Mucosa of gallbladder (tissue), 1 donor: Measurements from ENCODE around the gene HDAC4. TPM values are rescaled to one million over a fixed set of nuclear protein-coding genes. Genes with fewer than 3 reads are reported as not detected.
"Not testable (repeated sequence)": the region's sequence is repeated elsewhere in the genome, so short reads cannot be mapped to it uniquely, and the experiment has no call there.

Experiments used
- DNase-seq: peaks from one replicate; pipeline ENCODE4 v3.0.0-alpha.2; 2020; ENCODE audit warnings: low spot score
- total RNA-seq: library from RNA; stranded (reverse); gene quantifications from one replicate; pipeline ENCODE4 v1.2.1, GENCODE V29; 2021
- donor health status: DM: no; HTN: no; CAD: no.

The HDAC4 gene
- total RNA-seq: 103 TPM

DNA sequence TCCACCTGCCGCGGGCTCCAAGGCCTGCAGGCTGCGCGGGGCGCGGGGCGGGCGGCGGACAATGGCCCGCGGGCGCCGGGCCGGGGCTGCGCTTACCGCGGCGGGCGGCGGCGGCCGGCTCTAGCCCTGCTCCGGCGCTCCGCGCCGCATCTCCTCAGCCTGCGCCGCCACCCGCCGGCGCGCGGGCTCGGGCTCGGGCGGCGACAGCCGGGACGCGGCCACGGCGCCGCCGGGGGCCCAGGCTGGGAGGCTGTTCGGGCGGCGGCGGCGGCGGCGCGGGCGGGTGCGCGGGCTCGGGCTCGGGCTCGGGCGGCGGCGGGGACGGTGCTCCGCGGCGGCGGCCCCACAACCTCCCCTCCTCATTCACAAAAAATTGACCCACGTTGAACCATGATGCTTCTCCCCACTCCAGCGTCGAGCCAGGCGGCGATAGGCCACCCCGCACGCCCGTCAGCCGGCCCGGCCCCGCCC lies at the start of gene HDAC4:
Gene HDAC4, minus strand, starts transcription at position 425 of the 471 bp plus-strand sequence. CDS start 48,321 bp downstream, outside the sequence.
- no peak for DNase-seq

DNA sequence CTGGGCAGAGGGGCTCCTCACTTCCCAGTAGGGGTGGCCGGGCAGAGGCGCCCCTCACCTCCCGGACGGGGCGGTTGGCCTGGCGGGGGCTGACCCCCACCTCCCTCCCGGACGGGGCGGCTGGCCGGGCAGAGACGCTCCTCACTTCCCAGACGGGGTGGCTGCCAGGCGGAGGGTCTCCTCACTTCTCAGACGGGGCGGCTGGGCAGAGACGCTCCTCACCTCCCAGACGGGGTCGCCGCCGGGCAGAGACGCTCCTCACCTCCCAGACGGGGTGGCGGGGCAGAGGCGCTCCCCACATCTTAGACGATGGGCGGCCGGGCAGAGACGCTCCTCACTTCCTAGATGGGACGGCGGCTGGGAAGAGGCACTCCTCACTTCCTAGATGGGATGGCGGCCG lies 48.6 kb upstream of the HDAC4 start:
- not testable (repeated sequence) for DNase-seq

DNA sequence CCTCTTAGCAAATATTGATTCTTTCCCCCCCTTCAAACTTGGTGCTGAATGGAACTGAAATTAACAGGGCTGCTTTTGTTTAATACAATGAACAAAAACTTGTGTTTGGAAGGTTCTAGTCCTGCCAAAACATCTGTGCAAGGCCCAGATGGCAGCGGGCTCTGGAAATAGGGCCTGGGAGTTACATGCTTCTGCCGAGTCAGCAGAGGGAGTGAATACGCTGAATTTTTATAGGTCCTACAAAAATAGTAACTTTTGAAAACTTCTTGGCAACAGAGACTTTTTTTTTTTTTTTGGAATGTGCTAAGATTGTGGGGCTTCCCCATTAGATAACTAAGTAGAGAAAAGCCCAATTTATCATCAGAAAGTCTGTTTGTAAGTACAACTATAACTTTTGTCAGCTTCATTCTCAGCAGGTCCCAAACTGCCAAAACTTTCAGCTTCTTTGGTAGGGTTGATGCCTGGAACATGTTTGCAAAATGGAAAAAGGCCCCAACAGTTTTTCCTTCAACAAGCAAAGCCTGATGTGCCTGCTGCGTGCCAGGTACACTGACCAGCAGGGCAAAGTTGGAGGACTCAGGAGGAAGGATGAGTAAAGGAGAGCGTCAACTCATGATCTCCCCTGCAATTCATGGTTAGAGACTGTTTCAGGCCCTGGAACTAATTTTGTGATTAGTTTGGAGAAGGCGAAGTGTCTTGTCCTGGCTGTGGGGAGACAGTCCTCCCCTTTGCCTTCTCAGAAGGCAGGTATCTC lies 45.1 kb upstream of the HDAC4 start:
- peak; percentile 32 for DNase-seq

DNA sequence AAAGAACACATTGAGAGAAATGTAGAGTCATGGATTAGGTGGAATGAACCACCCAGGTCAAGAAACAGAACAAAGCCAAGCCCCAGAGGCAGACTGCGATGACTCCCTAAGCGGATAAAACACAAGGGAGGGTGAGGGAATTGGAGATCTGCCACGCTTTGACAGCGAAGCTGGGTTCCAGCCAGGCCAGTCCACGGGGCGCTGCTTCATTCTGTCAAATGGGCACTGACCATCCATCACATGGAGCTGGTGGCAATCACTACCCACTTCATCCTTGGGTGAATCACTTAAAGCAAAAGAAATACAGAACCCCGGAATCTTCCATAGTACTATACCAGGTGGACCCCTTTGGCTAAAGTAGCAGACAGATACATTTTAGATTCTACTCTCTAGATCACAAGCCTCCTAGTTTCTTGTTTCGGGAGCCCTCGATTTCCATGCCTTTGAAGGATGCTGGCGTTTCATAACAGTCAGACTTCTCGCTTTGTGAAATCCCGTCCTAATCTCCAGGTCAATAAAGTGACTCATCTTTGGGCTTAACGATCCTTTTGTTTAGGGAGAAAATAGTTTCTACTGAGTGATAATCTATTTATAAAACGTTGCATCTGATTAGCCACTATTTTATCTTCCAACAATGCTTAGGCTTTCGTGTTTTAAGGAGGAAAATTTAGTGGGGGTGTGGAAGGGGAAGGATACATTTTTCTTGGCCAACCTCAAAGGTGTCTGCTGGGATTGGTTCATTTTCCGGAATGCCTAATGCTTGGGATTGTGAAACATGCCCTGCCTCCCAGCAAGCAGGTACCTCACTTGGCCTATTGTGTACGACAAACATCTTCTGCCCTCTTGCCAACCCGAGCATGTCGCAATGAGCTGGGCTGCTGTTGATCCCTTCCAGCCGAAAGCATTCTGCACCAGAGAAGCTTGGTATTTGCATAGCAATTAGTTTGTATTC lies 44.1 kb upstream of the HDAC4 start:
- peak; percentile 78 for DNase-seq

DNA sequence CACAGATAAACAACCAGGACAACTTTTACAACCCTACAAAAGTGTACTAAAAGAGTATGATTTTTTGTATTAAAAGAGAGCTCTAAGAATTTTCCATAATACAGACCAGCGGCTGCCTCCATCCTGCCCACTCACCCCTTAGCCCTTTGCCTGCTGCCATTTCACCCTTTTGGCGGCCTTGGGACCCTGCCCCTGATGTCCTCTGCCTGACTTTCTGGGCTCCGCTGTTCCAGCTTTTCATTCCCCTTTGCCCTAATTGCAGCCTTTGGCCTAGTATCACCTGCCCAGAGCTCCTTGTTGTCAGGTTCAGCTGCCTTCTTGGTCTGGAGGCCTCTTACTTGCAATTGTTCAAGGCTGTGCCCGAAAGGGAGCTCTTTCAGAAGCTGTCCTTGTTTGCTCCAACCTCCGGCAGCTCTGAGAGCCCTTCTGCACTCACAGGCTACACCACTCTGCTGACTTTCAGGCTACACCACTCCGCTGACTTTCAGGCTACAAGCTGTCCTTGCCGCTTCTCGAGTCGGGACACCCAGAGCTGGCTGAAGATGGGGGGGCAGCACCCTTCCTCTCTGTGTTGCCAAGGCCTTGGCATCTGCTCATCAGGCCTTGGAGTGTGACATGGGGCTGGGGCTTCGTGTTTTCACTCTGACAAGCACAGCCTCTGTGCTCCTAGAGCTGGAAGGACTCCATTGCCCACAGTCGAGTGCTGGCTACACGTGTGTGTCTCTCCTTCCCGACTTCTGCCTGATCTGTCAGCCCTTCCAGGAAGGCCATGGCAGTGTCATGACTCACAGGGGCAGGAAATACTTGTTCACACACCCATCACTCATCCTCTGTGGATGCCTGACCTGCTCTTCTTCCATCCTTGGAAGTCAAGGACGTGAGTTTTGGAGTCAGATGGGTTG lies 43.1 kb upstream of the HDAC4 start:
- no peak for DNase-seq

DNA sequence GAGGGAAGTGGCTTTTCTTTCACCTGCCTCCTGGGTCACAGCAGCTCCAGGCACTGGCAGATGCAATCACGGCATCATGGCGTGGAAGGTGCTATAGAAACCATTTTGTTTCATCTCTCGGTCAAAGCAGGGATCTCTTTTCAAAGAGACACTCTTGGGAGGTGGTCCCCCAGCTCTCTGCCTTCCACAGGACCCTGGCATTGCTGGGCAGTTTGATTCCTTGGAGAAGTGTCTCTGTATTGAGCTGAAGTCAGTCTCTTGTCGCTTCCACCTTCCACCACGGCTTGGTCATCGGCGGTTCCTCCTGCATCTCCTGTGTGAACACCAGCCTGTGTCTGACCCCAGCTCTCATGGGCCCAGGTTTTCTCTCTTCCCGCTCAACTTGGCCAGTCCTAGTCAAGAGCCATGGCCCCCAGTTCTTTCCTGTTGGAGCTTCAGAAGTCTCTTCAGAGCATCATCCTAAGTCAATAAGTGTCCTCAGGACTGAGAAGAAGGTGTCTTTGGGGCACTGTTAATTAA lies 42.3 kb upstream of the HDAC4 start:
- DNase-seq: no peak

DNA sequence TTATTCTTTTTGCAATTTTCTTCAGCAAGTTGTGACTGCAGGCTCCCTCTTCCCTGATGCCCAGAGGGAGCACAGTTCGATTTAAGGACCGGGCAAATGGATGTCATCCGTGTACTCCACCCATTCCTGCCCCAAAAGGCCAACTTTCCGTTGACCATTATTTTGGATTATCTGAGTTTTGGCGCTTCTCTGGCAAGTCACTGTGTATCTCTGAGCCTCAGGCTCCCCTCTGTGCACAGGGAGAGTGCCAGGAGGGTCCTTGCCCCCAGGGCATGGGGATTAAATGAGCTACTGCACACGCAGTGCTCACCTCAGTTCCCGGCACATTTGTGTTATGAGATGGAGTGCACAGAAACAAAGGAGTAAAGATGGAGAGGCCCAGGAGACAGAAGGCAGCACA lies 41.4 kb upstream of the HDAC4 start:
- DNase-seq: no peak

DNA sequence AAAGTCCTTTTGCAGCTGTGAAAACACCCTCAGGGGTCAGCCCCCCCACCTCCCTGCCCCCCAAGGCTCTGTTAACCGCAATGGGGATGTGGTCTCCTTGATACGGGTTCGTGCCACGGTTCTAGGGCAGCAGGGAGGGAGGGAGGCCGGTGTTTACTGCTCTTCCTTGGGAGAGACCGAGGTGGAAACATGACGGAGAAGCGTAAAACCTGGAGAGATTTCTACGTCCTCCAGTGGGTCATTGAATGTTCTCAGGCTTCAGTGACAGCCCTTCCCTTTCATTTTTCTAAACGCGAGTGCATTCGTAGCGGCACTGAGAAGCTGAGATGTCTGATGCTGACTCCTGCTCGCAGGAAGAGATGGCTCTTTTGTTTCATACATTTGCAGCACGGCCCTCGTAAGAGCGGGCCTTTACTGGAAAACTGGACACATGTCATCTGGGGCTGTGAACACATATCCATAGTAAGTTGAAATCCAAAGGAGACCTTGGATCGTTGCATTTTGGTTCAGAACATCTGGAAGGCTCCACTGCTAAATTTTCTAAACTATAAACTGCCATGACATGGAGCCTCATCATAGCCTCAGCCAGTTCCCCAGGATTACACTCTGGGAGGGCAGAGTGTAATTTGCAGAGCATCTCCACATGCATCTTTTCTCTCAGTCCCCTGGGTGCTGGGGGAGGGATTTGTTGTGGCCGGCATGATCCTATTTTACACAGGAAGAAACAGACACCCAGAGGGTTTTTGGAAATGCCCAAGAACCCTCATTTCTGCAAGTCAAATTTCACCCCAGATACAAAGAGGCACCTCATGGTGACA lies 40.6 kb upstream of the HDAC4 start:
- no peak for DNase-seq

DNA sequence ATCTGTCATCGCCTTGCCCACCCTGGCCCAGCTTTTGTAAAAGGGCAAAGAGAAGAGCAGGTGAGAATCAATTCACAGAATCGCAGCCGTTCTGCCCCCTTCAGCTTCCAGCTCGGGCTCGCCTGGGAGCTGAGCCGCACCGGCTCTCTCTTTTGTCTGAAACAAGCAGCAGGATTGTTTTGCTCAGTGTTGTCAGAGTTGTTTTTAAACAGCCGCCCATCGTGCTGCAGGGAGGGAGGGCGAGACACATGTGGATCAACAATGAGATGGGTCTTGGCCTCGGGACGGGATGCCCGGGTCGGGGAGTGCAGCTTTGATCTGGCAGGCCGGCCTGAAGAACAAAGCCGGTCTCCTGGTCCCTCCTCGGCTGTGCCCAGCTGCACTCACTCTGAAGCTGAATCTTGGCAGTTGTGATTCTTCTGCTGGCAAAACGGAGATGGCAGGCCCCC lies 39.7 kb upstream of the HDAC4 start:
- DNase-seq: no peak

DNA sequence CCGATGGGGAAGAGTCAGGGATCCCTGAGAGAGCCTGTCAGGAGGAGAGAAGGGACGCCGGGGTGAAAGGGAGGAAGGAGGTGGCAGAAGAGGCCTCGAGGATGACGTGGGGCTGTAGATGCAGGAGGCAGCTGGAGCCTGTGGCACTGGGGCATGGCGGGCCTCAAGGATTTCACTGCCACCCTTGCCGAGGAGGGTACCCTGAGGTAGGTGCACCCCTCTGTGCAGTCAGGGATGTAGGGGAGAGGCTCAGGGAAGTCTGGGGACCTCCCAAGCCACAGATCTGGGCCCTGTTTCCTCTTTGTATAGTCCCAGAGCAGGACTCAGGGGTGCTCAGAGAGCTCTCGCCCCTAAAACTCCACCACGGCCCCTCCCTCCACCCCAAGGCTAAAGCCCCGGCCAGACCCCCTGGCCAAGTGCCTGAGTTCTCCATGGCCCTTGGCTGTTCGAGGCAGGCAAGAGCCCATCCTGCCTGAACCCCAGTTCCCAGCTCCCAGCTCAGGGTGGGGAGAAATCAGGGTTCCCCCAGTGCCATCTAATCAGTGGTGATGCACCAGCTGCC lies 39.0 kb upstream of the HDAC4 start:
- no peak for DNase-seq

DNA sequence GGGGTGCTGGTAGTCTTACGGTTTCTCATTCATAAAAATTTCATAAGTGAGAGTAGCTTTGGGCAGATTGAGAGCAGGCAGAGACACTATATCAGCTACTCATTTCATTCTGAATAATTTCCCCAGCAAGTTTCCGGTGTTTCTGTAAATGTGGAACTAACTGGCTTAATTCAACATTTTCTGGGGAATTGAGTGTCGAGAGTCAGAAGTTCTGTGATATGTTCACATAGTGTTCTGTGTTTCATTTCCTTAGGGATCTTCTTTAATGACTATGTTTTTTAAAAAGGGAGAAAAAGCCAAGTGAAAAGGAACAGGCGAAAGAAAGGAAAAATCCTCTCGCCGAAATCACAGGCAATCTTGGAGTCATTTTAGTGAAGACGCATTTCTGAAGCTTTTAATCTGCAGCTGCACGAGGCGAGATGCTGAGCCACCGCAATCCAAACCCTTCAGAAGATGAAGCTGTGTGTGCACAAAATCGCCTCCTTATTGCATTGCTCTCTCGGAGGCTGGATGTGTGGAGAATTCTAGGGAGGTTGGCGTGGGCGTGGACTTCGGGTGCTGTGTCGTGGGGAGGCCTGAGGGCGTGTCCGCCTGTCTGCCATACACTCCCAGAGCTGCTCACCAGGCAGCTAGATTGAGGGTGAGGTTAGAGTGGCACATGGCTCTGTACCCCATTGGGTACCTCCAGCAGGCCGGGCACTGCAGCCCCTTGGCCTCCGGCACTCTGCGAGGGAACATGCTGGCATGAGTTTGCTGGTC lies 38.4 kb upstream of the HDAC4 start:
- DNase-seq: no peak

DNA sequence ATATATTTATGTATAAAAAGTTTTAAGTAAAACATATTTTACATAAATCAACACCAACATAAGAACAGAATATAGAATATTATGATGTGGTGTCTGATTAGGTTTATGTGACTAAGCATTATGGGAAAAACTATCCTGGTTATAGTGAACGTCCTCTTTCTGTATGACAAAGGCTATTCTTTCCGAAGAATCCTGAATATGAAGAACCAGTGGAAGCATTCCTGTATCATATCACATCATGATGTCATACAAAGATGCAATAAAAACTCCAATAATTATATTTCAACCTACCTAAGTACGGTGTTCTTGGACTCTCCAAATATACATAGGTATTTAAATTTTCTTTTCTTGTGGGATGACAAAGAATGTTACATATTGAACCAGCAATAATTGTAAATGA lies 37.5 kb upstream of the HDAC4 start:
- no peak for DNase-seq

DNA sequence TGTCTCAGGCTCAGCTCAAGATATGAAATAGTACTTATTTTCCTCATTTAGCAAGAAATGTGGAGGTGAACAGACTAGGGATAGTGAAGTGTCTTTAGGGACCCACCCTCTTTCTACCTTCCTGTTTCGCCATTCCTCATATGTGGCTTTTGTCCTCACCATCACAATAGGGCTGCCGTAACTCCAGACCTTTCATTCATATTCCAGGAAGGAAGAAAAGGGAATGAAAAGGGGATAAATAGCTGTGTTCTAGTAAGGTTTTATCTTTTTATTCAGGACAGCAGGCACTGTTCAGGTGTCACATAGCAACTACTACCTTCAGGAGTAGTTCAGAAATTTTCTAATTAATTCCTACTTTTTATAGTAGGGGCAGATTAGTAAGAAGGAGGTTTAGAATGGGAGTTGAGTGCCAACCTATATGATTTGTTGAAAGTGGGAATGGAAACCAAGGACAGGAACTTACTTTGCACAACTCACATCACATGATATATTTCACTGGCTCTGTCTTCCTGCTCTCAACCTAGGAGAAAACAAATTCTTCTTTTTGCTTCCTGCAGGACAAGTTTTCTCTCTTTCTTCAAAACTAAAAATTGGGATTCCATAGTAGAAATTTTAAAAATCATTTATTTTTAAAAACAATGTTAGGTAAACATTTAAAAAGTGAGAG lies 36.0 kb upstream of the HDAC4 start:
- no peak for DNase-seq

DNA sequence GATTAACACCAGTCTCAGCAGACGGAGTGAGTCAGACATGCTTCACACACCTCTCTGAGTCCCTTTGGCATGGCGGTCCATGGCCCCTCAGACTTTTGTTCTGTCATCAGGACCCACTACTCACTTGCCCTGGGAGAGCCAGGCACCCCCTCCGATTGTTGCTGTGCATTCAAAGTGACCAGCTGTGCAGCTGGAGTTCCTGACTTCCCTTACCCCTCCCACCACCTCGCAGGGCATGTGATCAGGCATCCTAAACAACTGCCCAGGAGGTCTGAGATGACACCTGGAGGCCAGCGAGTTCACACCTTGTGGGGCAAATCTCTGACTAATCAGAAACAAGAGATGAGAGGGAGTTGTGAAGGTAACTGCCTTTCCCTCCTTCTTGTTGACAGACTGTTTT lies 35.3 kb upstream of the HDAC4 start:
- DNase-seq: no peak

DNA sequence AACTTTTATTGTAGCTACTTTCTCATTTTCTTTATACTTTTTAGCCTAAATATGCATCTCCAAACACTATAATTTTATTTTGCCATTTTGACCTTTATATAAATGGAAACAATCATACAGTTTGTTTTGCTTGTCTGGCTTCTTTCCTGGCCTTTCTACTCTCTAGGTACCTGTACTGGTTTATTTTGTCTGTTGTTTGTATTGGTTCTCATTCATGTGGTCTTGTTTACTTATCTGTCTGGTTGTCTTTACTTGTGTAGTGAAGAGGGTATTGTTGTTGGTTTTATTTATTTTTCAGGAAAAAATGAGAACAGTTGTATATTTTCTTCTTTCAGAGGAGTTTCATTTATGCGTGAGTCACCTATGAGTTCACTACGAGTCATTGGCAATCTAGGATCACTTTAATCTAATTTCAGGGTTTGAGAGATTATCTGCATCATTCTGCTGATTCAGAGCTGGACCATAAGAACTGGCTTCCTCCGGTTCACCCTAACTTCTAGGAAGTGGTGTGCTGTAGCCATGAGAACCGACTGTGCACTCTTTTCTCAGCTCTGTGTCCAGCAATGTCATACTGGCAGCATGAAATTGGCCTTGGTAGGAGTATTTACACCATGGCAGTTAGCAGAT lies 33.1 kb upstream of the HDAC4 start:
- no peak for DNase-seq

DNA sequence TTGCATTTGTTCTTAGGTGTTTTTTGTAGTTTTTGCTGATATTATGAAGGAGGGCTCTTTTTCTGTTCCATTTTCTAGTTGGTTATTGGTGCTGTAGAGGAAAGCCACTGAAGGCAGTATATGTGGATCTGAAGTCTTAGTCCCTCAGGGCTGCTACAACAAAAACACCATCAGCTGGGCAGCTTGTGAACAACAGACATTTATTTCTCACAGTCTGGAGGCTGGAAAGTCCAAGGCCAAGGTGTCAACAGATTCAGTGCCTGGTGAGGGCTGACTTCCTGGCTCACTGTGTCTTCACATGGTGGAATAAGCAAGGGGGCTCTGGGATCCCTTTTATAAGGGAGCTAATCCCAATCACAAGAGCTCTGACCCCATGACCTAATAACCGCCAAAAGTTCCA lies 31.4 kb upstream of the HDAC4 start:
- no peak for DNase-seq

DNA sequence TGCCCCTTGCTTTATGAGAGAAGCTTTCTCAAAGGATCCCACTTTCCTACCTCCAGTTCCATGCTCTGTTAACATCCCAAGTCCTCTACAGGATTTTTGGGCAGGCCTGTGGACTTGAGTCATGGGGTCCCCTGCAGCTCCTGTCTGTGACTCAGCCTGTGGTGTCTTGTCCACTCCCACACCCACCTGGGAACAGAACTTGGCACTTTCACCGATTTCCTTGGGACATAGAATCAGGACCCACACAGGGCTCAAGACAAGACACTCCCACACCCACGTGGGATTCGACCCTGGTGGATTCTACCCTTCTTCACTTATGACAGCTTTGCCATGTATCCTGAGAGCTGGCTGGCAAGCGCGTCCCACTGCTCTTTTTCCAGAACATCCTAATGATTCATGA lies 30.7 kb upstream of the HDAC4 start:
- no peak for DNase-seq
